Chondrocyte (in vitro differentiated cells): ENCODE results near the gene IKZF5. TPM values are rescaled to one million over a fixed set of nuclear protein-coding genes. Genes with fewer than 3 reads are reported as not detected.

ENCODE experiments used
- DNase-seq: peaks from one replicate; pipeline ENCODE4 v3.0.0; 2021; ENCODE audit warnings: mixed read lengths, low spot score
- H3K27ac Mint-ChIP-seq: one replicate; pipeline ENCODE4 v1.8.0; 2021; ENCODE audit warnings: mild to moderate bottlenecking, moderate library complexity, mixed read lengths; ENCODE audit not compliant: unreplicated experiment
- H3K27me3 Mint-ChIP-seq: 2 replicates; pipeline ENCODE4 v1.8.0; 2021; ENCODE audit warnings: low read depth, mixed read lengths
- H3K36me3 Mint-ChIP-seq: 2 replicates; pipeline ENCODE4 v1.8.0; 2021; ENCODE audit warnings: low read depth, mixed read lengths
- H3K4me1 Mint-ChIP-seq: 2 replicates; pipeline ENCODE4 v1.8.0; 2021; ENCODE audit warnings: low read depth, mild to moderate bottlenecking, mixed read lengths
- H3K4me3 Mint-ChIP-seq: one replicate; pipeline ENCODE4 v1.8.0; 2021; ENCODE audit warnings: mild to moderate bottlenecking, moderate library complexity, mixed read lengths; ENCODE audit not compliant: unreplicated experiment
- H3K9me3 Mint-ChIP-seq: 2 replicates; pipeline ENCODE4 v1.8.0; 2021; ENCODE audit warnings: low read depth, mixed read lengths
- total RNA-seq: library from RNA; stranded (reverse); gene quantifications from 3 replicates; pipeline ENCODE4 v1.2.1, GENCODE V29; 2021
- TF ChIP-seq, protein P1 (sequence below): fragments of 200-600 bp; sonication (generic); IDR thresholded peaks from 2 replicates; pipeline ENCODE4 v1.5.0; 2021; ENCODE audit warnings: antibody characterized with exemption, mild to moderate bottlenecking, moderate library complexity

IKZF5 gene
- total RNA-seq, 1 donor from 2014 or later: 9.6 TPM

DNA sequence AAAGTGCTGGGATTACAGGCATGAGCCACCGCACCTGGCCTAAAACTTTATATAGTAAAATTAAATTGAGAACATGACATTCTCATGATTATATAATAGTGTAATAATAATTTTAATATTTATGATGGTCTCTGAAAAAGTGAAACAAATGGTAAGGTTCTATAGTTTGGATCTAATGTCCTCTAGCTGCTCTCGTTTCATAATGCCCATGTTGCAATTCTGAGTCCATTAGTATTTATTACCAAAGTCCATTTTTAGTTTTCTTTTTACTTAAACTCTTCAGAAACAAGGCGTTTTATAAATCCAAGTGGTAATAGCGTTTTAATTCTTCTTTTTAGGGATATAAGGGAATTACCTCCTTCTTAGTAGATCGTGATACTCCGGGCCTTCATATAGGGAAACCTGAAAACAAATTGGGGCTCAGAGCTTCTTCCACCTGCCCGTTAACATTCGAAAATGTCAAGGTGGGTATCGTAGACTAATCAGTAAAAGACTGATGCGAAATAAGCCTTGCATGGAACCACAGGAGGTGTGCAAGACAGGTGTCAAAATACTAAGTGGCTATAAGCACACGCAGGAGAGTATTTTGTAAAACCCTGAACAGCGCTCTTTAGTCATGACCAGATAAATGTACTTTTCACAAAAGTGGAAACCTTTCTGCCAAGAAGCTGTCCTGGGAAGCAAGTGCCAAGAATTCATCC is 34.3 kb upstream of the IKZF5 start:
- no peak for DNase-seq
- Mint-ChIP-seq H3K4me1 (no peaks in the 10 kb centered on the region), H3K9me3 (no peaks in the 10 kb centered on the region), H3K27me3 (no peaks in the 10 kb centered on the region), H3K36me3 (peaks cover 1% of the 10 kb centered on the region), H3K27ac (no peak overlapping the region), H3K4me3 (no peak overlapping the region)
- TF ChIP-seq, protein P1, sequence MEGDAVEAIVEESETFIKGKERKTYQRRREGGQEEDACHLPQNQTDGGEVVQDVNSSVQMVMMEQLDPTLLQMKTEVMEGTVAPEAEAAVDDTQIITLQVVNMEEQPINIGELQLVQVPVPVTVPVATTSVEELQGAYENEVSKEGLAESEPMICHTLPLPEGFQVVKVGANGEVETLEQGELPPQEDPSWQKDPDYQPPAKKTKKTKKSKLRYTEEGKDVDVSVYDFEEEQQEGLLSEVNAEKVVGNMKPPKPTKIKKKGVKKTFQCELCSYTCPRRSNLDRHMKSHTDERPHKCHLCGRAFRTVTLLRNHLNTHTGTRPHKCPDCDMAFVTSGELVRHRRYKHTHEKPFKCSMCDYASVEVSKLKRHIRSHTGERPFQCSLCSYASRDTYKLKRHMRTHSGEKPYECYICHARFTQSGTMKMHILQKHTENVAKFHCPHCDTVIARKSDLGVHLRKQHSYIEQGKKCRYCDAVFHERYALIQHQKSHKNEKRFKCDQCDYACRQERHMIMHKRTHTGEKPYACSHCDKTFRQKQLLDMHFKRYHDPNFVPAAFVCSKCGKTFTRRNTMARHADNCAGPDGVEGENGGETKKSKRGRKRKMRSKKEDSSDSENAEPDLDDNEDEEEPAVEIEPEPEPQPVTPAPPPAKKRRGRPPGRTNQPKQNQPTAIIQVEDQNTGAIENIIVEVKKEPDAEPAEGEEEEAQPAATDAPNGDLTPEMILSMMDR: no peak

DNA sequence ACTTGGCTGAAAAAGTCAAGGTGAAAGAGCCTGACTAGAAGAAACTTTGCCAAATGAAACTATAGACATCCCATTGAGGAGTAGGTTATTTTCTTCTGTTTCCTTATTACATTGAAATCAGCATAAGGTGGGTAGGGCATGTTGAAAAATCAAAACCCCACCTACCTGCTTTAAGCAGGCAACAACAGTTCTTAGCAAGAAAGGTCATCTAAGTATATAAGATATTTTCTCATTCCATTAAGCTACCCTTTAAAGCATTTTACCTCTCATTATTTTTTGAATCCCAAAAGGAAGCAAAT is 31.0 kb upstream of the IKZF5 start:
- H3K27ac Mint-ChIP-seq: no peak overlapping the region
- TF ChIP-seq, protein P1: no peak
- peaks cover 8% of the 10 kb centered on the region for H3K36me3 Mint-ChIP-seq
- no peak for DNase-seq
- no peaks in the 10 kb centered on the region for H3K27me3 Mint-ChIP-seq
- H3K4me1 Mint-ChIP-seq: no peaks in the 10 kb centered on the region
- no peak overlapping the region for H3K4me3 Mint-ChIP-seq
- H3K9me3 Mint-ChIP-seq: no peaks in the 10 kb centered on the region

DNA sequence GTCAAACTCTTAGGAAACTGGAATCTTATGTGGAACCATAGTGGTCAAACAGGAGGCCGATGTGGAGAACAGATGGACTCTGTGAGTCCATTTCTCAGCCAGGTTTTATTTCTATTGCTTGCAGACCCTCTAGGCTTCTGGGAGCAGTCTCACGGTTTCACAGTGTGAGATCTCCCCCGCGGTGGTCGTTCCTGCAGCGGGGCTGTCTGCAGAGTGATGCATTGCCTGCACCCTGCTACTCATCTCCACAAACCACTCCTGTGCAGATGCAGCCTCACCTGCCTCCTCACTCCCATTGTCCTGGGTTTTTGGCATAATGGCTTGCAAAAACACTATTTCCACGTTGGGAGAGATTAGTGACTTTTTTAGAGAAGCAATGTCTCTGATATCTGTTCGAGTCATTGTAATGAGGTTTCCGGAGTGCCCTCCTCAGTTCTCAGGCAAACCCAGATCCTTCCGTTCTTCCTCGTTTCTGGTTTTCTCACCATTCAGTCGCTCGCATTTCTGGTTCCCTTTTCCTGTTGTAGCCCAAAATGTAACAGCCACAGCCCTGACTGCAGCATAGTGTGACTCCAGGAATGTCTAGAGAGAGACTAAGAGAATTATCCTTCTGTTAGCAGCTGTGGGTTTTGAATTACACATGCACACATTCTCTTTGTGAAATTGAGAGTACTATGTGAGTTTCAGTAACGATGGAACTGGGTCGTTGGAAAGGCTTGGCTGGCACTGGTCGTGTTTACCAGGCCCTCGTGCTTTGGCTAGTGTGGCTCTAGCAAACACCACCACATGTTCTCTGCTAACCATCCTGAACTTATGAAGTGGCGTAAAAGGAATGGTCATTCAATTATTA is 30.4 kb upstream of the IKZF5 start:
- H3K4me3 Mint-ChIP-seq: no peak overlapping the region
- peaks cover 8% of the 10 kb centered on the region for H3K36me3 Mint-ChIP-seq
- H3K9me3 Mint-ChIP-seq: no peaks in the 10 kb centered on the region
- no peaks in the 10 kb centered on the region for H3K27me3 Mint-ChIP-seq
- H3K4me1 Mint-ChIP-seq: no peaks in the 10 kb centered on the region
- TF ChIP-seq, protein P1: no peak
- H3K27ac Mint-ChIP-seq: no peak overlapping the region
- DNase-seq: no peak

- DNase-seq: no peak
- peaks cover 8% of the 10 kb centered on the region for H3K36me3 Mint-ChIP-seq
- no peaks in the 10 kb centered on the region for H3K4me1 Mint-ChIP-seq
- no peaks in the 10 kb centered on the region for H3K9me3 Mint-ChIP-seq
- H3K4me3 Mint-ChIP-seq: no peak overlapping the region
- no peaks in the 10 kb centered on the region for H3K27me3 Mint-ChIP-seq
- TF ChIP-seq, protein P1: no peak
- H3K27ac Mint-ChIP-seq: no peak overlapping the region
Observed at GRCh38 chr10:123035467-123036086, 27.0 kb upstream of the IKZF5 start.

DNA sequence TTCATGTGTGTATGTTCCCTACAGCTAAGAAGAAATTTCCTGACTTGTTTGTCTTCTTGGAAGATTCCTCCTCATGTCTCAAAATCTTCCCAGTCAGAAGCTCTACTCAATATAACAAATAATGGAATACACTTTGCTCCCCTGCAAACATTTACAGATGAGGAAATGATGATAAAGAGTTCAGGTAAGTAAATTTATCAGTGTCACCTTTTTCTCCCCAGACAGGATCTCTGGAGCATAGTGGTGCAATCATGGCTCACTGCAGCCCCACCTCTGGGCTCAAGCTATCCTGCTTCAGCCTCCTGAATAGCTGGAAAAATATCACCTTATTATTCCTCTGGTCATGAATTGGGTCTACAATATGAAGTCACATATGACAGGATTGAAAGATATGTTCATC is 25.7 kb upstream of the IKZF5 start:
- DNase-seq: no peak
- Mint-ChIP-seq H3K27me3 (no peaks in the 10 kb centered on the region), H3K27ac (no peak overlapping the region), H3K36me3 (peaks cover 7% of the 10 kb centered on the region), H3K4me3 (no peak overlapping the region), H3K9me3 (no peaks in the 10 kb centered on the region), H3K4me1 (no peaks in the 10 kb centered on the region)
- TF ChIP-seq, protein P1: no peak
